ENCODE data around the gene ADRM1.

ADRM1 gene

DNA sequence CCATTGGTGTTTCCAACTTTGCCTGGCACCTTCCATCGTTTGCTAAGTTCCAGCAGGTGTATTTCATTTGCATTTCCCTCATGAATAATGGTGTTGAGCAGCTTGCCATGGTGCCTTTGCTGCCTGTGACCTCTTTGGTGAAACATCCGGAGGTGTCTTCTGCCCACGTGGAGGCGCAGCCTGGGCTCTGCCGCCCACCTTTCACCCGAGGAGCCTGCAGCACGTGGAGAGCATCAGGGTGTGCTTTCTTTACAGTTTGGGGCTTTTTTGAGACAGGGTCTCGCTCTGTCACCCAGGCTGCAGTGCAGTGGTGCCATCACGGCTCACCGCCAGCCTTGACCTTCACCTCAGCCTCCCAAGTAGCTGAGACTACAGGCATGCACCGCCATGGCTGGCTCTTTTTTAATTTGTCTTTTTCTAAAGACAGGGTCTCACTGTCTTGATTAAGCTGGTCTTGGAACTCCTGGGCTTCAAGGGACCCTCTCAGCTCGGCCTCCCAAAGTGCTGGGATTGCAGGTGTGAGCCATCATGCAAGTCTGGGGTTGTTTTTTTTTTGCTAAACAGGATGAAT lies 3.0 kb upstream of the ADRM1 start:
- DNase-seq, result no peak

DNA sequence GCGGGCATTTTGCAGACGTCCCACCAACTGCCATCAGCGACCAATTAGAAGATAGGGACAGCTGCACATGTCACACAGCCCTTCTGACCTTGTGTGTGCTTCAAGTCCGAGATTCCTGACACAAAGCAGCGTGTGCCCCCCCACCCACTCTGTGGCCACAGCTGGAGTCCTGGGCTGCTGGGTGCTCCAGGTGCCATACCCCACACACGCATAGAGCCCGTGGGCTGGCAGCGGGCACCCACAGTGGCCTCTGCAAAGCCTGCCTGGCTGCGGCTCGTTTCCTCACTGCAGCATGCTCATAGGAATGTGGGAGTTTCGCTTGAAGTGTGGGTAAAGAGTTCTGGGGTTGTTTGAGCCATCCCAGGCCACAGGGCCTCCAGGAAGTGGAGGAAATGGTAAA lies 2.5 kb upstream of the ADRM1 start:
- no peak for DNase-seq

DNA sequence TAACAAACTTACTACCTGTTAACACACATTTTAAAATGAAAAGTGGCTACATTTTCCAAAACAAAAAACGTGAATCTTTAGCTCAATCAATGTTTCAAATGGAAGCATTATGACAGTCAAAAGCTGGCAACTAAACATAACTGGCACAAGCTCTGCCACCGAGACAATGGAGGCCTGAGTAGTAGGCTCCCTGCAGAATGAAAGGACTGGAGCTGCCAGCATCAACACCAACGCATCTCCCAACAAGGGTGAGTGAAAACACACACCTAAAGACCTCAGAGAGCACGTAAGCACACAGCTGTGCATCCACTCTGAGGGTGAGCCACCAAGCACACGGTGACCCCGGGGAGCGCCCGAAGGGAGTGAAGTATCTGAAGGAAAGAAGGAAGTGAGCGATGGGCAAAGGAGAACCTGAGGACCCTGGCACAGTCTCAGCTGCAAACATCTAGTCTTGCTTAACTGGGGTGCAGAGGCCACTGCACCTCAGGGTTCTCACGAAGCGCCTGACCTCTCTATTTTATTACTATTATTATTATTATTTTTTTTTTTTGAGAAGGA lies 1.6 kb upstream of the ADRM1 start:
- DNase-seq, result no peak

DNA sequence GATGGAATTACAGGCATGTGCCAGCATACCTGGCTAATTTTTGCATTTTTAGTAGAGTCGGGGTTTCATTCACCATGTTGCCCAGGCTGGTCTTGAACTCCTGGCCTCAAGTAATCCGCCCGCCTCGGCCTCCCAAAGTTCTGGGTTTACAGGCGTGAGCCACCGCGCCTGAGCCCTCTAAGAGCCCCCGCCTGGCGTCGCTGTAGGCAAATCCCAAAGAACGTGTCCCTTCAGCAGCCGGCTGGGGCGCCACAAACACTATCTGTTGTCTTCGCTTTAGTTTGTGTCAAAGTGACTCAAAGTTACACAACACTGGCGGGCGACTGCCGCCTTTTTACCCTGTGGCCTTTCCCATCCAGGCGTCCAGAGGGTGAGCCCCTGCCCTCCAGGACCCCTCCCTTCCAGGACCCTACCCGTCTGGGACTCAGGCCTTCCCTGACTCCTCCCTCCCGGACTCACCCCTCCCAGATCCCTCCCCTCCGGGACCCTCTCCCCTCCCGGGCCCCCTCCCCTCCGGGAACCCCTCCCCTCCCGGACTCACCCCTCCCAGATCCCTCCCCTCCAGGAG lies 940 bp upstream of the ADRM1 start:
- peak; percentile 83 for DNase-seq

DNA sequence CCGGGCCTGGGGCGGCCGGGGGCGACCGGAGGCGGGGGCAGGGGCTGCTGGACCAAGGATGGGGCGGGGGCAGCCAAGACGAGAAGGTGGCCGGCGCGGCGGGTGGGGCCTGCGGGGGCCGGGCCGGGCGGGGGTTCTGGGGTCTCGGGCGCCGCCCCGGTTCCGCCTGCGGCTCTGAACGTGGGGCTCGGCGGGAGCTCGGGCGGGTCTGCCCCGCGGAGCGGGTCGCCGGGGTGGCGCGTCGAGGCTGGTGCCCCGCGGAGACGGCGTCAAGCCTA lies 204 bp downstream of the ADRM1 start:
- DNase-seq, result no peak

DNA sequence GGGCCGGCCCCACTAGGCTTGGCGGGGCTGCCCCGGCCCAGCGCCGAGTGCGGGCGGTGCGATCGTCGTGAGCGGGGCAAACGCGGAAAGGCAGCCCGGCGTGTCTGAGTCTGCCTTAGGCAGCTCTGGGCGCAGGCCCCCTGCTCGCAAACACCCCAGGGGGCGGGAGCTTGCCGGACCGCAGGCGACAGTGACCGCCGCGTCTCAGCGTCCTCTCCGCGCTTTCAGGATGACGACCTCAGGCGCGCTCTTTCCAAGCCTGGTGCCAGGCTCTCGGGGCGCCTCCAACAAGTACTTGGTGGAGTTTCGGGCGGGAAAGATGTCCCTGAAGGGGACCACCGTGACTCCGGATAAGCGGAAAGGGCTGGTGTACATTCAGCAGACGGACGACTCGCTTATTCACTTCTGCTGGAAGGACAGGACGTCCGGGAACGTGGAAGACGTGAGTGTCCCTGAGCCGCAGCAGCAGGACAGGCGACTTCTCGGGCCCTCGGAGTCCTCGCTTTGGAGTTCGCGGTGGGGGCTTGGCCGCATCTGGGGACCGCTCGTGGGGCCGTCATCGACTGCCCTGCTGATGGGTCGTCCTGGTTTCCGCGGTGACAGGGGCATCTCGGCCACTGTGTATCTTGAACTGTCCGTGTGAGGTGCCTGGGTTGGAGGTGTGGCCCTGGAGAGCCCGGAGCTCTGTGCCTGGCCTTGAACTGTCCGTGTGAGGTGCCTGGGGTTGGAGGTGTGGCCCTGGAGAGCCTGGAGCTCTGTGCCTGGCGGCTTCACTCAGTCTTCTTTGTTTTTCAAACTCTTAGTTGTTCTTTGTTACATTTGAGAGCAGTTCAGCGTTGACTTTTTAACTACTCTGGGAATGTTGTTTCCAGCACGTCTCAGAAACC lies 786 bp downstream of the ADRM1 start:
- no peak for DNase-seq

DNA sequence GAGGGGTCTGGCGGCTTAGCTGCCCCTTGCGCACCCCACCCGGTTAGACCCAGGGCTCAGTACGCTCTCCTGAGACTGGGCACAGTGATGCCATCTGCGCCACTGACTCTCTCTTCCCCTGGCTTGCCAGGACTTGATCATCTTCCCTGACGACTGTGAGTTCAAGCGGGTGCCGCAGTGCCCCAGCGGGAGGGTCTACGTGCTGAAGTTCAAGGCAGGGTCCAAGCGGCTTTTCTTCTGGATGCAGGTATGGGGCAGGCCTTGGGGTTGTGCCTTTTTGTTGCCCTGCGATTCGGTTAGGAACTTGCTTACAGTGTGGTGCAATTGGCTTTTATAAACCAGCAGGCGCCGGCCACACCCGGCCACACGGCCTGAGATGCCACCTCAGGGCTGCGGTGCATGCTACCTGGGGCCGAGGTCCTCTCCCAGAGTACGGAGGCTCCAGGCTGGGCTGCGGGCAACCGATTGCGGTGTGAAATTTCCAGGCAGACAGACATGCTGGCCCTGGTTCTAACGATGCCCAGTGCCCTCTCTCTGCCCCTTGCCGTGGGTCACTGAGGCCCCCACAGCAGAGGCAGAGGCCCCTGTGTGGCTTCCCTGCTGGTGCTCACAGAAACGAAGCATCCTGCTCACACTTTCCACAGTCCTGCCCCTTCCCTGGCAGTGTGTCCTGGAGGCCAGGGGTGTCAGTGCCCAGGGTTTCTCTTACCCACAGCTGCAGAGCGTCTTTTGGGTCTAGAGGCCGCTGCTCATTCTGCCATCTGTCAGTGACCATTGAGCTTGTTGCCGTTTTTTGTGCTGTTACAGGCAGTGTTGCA lies 1.7 kb downstream of the ADRM1 start:
- DNase-seq, result no peak

DNA sequence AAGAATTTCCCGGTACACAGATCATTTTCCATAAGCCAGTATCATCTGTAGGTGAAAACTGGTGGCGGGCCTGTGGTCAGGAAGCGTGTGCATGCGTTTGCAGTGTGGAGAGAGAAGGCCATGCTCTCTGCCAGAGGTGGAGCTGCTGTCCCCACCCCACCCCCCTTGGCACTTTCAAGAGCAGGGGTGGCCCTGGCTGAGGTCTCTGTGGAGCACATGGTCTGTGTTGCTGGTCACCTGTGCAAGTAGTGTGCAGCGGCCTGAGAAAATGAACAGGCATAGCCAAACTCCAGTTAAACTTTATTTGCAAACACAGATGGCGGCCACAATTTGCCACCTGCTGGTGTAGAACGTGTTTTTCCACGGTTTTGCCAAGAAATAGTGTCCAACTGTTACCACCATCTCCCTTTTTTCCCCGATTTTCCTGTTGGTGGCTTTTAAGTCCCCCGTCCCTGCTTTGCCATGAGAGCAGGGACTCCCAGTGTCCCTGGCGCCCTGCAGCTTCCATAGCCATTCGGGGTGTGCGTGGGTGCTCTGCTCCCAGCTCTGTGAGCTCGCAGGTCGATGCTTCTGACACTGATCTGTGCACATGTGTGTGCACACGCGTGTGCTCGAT lies 2.5 kb downstream of the ADRM1 start:
- no peak for DNase-seq

DNA sequence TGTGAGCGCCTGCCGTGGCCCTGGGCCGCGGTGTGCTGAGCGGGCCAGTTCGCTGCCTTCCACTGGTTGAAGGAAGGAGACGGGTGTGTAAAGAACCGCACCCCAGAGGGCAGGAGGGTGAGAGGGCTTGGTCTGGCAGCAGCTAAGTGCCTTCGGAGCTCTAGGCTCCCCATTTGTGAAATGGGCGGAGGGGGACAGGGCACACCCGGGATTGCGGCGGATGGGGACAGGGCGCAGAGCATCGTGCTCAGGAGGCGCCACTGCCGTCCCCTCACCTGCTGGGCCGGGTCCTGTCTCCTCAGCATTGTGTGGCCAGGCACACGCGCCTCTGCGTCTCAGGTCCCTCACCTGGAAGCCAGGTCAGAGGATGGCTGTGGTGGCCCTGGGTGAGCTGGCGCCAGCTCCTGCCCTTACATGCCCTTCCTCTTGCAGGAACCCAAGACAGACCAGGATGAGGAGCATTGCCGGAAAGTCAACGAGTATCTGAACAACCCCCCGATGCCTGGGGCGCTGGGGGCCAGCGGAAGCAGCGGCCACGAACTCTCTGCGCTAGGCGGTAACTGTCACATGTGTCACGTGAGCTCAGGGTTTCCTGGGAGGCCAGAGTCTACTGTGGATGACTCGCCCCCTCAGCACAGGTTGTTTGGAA lies 3.1 kb downstream of the ADRM1 start:
- DNase-seq, result no peak

DNA sequence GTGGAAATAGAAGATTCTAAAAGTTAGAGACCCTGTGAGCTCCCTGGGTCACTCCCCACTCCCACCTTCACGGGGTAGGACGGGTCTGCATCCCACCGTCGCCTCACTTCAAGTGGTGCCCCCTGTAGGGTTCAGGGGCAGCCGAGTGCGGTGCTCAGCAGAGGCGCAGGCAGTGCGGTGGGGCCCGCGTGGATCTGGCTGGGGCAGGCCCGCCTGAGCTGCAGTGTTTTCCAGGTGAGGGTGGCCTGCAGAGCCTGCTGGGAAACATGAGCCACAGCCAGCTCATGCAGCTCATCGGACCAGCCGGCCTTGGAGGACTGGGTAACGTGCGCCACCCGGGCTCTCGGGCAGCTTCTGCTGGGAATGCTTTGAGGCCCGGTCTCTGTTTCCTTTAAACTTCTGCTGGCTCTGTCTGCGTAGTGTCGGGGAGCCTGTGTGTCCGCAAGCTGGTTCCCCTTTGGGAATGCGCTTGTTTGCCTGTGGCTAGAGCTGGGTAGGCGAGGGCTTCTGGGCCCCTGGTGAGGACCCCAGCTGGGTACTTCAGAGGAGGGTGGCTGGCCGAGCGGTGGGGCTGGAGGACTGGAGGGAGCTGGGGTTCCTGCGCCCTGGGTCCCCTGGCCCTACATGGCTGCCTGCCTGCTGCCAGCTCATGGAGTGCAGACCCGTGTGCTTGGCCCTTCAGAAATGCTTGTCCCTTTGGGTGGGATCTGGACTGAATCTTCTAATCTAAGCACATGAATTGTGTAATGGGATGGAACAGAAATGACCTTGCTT lies 3.8 kb downstream of the ADRM1 start:
- no peak for DNase-seq

DNA sequence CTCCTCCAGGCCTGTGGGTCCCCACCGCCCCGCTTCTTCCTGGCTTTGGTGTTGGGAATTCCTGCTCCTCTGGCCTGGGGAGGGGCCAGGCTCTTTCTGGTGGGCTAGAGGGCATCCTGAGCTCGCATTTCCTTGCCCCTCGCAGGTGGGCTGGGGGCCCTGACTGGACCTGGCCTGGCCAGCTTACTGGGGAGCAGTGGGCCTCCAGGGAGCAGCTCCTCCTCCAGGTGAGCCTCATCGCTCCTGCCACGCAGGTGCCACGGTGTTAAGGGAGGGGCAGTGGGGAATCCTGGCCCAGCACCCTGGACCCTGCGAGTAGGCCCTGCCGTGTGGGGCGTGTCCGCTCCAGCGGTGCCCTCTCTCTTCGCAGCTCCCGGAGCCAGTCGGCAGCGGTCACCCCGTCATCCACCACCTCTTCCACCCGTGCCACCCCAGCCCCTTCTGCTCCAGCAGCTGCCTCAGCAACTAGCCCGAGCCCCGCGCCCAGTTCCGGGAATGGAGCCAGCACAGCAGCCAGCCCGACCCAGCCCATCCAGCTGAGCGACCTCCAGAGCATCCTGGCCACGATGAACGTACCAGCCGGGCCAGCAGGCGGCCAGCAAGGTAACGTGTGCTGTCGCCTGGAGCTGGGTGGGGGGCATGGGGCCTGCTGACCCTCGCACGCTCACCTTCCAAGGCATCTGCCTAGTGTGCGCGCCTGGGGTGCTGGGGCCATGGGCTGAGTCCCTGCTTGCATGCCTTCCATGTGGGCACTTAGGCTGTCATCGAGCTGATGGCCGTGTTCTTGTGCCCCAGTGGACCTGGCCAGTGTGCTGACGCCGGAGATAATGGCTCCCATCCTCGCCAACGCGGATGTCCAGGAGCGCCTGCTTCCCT lies 4.7 kb downstream of the ADRM1 start:
- DNase-seq, result no peak

DNA sequence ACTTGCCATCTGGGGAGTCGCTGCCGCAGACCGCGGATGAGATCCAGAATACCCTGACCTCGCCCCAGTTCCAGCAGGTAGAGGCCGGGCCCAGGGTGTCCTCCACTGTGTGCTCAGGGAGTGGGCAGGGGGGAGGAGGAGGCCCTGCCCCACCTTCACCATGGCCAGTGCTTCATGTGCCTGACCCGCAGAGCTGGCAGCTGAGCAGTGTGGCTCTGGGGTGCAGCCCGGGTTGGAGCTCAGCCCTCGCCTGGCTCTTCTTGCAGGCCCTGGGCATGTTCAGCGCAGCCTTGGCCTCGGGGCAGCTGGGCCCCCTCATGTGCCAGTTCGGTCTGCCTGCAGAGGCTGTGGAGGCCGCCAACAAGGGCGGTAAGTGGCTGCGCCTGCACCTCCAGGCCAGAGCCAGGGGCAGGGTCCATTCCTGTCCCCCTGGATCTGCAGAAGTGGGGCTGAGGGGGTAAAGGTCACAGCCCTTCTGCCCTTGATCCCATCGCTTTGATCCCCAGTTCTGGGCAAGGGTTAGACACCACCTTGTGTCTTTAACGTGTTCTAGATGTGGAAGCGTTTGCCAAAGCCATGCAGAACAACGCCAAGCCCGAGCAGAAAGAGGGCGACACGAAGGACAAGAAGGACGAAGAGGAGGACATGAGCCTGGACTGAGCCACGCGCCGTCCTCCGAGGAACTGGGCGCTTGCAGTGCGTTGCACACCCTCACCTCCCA lies 5.5 kb downstream of the ADRM1 start:
- no peak for DNase-seq

DNA sequence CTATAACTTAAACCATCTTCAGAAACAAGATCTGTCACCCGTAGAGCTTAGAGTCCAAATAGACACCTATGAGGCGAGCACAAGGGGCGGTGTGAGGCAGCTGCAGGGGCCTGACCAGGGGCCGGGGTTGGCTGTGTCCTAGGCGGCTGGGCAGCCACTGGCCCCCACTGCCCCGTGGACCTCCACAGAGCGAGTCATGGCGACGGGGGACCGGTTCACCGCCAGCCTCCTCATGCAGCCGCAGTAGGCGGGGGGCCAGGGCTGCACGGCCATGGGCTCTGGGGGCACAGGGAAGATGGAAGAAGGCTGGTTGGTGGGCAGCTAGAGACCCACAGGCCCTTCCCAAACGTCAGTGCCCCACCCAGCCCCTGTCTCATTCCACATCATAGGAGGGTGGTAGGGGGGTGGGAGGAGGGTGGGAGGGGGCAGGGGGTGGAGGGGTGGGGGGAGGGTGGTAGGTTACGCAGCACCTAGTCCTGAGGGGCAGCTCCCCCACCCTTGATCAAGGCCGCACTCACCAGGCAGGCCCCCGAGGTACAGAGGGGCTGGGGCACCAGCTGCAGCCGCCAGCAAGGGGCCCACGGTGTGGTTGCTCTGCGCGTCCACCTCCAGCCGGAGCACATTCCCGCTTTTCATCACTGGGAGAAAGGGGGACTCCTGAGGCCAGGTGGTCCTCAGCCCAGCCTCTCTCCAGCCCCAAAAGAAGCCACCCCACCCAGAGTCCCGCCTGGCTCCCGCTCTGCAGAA lies 6.6 kb downstream of the ADRM1 start:
- no peak for DNase-seq

DNA sequence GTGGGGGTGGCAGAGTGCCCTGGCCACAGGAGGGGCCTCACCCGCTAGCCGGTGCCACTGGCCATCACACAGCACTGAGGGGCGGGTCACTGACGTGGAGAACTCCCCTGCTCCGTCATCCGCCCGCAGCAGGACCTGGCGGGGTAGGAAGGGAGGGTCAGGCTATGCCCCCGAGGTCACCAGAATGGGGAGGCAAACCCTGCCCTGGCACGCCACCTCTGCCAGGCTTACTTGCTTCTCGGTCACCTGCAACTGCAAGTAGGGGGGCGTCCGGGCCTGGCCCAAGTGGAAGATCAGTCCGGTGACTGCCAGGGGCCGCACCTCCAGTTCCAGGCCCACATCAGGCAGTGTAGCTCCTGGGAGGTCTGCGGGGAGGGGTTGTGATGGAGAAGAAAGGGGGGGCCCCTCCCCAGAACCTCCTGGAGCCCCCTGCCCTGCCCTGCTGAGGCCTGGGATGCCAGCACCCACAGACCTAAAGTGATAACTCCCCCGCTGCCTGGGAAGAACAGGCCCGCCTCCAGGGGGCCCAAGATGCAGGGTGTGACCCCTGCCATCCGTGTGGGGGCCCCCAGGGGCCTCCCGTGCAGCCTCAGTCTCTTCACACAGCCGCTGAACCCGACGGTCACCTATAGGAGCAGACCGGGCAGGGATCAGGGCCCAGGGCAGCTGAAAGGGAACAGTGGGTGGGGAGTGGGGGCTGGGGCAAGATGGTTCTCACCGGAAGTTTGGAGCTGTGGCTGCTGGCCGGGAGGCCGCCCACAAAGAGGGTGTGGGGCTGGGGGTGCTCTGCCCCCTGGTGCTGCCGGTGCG lies 7.4 kb downstream of the ADRM1 start:
- DNase-seq, result no peak

DNA sequence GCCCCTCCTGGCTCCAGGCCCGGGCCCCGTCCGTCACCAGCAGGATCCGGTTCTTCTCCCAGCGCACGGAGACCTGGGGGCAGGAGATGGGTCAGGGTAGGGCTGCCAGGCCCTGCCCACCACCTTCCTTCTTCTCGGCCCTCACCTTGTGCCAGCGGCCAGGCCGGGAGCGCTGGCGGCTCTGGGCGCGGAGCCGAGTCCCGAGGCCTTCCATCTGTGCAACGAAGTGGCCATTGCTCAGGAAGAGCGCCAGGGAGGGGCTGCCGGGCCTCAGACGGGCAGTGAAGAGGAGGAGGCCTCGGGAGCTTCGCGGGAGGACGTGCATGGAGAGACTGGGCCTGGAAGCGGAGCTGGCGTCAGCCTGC lies 7.9 kb downstream of the ADRM1 start:
- no peak for DNase-seq

DNA sequence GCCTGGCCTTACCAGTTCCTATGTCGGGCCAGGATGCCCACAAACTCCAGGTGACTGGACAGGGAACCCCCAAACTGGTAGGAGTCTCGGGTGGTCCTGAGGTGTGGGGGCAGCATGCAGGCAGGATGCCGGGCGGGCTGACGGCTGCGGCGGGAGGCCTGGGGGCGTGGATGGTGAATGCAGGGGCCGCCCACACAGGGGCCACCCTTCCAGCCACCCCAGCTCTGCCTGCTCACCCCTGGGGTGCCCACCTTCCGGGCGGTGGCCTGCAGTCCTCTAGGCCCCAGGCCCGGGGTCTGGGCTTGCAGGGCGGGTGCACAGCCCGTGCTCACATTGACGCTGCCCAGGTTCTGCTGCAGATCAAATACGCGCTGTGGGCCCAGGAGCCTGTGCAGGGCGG lies 8.4 kb downstream of the ADRM1 start:
- DNase-seq, result no peak

DNA sequence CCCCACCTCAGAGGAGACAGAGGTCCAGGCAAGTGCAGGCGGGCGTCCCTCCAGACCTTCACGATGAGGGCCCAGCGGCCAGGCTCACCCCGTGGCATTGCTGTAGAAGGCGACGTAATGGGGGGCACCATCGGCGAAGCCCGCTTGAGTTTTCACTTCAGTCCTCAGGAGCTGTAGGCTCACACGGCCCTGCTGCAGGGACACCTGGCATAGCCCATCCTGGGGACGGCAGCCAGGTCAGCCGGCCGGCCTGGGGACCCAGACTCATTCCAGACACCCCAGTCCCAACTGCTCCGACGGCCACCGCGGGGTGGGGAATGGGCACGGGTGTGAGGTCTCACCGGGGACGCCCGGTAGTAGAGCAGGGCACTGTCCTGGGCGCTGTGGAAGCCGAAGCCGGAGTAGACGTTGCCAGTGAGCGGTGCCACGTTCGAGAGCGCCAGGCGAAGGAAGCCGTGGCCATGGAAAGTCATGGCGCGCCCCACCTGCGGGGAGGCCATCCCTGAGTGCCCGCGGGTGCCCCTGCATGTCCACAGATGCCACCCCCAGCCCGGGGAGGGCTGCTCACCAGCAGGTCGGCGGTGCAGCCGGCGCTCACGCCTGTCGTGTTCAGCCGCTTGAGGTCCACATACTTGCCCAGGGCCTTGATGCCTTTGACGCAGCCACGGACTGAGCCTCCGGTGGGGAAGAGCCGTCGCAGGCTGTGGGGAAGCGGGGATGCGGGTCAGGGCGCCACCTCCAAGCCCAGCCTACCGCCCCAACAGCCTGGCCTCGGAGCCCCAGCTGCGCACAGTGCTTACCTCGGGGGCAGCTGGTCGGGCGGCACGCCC lies 9.2 kb downstream of the ADRM1 start:
- no peak for DNase-seq

DNA sequence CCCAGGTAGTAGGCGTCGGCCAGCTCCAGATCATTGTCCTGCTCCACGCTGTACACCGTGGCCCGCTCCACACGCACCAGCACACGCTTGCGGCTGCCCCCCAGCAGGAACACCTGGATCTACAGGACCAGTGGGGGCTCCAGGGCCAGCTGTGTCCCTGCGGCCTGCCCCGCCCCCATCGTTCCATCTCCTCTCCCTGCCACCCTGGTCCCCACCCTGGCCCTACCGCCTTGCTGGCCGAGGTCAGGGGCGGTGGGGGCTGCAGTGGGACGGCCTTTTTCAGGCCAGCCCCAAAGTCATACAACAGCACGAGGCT lies 9.8 kb downstream of the ADRM1 start:
- DNase-seq, result no peak

Measured in activated gamma-delta T cell treated with Interleukin-2 at 50 U/mL for 16 hours (primary cell).